Fibroblast of pulmonary artery (primary cell): ENCODE results near the gene ZNF629.

Experiments used
- DNase-seq: peaks from one replicate; pipeline ENCODE4 v3.0.0-alpha.2; 2010; ENCODE audit warnings: low read depth
- H3K4me3 ChIP-seq: replicated peaks from 2 replicates; pipeline ENCODE4 v1.5.1; 2011; ENCODE audit warnings: low read depth, mild to moderate bottlenecking, control low read depth, low read length, moderate library complexity
- TF ChIP-seq, protein P1 (sequence below): IDR thresholded peaks from 2 replicates; pipeline ENCODE4 v1.5.1; 2011; ENCODE audit warnings: mild to moderate bottlenecking, control low read depth, low read length, inconsistent platforms; ENCODE audit errors: missing control alignments

ZNF629 gene

GRCh38 chr16:30753596-30753995 is 33.4 kb downstream of the ZNF629 start:
- H3K4me3 ChIP-seq, result no peak overlapping the region
- no peak for DNase-seq
- TF ChIP-seq, protein P1, sequence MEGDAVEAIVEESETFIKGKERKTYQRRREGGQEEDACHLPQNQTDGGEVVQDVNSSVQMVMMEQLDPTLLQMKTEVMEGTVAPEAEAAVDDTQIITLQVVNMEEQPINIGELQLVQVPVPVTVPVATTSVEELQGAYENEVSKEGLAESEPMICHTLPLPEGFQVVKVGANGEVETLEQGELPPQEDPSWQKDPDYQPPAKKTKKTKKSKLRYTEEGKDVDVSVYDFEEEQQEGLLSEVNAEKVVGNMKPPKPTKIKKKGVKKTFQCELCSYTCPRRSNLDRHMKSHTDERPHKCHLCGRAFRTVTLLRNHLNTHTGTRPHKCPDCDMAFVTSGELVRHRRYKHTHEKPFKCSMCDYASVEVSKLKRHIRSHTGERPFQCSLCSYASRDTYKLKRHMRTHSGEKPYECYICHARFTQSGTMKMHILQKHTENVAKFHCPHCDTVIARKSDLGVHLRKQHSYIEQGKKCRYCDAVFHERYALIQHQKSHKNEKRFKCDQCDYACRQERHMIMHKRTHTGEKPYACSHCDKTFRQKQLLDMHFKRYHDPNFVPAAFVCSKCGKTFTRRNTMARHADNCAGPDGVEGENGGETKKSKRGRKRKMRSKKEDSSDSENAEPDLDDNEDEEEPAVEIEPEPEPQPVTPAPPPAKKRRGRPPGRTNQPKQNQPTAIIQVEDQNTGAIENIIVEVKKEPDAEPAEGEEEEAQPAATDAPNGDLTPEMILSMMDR, result no peak

- DNase-seq, result no peak
- TF ChIP-seq, protein P1, result no peak
These were observed 36.0 kb downstream of the ZNF629 start for GRCh38 chr16:30750876-30751465.

DNA sequence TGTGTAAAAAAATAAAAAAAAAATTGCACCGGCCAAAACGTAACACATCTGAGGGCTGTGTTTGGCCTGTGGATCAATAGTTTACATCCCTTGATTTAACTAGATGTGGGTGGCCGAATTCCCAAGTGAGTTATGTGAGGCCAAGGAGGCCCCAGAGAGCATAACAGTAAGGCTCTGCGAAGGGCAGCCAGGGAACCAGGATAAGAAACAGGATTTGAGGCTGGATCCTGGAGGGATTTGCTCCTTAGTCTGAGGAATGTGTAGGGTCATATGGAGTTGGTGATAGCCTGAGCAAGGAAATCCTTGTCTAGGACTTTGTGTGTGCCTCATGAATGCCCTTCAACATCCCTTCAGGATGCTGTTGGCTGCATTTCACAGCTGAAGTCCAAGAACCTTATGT is 36.8 kb downstream of the ZNF629 start:
- TF ChIP-seq, protein P1, result no peak
- no peak for DNase-seq
- no peak overlapping the region for H3K4me3 ChIP-seq

More at GRCh38 chr16:30750876-30751465, 36.0 kb downstream of the ZNF629 start:
- H3K4me3 ChIP-seq, result no peak overlapping the region

DNA sequence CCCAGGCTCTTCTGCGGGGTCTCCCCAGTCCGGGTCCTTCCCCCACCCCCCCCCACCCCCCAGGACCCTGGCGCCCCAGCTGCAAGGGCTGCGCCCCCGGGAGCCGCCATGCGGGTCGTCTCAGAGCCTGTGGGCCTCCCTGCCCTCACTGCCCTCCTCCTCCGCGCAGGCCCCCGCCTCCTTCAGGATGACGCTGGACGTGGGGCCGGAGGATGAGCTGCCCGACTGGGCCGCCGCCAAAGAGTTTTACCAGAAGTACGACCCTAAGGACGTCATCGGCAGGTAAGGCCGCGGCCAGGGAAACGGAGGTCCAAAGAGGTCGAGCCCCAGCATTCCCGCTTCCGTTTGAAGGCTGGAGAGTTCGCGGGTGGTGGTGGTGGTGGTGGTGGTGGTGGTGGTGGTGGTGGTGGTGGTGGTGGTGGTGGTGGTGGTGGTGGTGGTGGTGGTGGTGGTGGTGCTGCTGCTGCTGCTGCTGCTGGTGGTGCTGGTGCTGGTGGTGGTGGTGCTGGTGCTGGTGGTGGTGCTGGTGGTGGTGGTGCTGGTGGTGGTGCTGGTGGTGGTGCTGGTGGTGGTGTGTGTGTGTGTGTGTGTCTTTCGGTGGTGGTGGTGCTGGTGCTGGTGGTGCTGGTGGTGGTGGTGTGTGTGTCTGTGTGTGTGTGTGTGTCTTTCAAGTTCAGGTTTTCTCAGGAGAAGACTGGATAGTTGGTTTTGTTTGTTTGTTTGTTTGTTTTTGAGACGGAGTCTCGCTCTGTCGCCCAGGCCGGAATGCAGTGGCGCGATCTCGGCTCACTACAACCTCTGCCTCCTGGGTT is 38.2 kb downstream of the ZNF629 start:
- DNase-seq, result peak; percentile 52
- TF ChIP-seq, protein P1, result no peak
- peak overlapping the region; percentile 80 for H3K4me3 ChIP-seq

DNA sequence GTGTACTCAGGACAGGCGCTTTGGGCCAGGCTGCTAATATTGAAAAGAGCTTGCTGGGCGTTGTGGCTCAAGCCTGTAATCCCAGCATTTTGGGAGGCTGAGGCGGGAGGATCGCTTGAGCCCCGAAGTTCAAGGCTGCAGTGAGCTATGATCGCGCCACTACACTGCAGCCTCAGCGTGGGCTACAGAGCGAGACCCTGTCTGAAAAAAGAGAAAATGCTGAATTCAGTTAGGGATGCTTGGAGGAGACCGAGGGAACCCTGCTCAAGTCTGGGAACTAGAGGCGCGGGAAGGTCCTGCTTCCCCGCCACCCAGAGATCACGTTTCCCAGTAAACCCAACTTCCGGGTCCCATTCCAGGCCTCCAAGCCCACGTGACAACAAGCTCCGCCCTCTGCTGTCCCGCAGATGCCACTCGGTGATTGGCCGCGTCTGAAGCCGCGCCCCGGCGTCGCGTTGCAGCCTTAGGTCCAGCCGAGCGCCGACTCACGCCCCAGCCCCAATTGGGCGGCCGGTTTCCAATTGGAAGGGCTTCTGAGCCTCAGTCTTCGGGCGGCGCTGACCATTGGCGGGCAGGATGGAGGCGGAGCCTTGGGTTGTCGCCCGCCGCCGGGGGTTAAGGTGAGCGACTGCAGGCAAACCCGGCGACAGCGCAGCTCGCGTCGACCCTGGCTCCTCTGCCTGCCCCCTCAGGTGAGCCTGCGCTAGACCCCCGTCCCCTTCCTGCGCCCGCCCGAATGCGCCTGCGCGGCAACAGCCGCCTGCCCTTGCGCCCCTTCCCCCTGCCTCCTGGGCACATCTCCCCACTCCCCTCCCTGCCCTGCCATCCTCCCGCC is 39.0 kb downstream of the ZNF629 start, which contains the start of gene PHKG2:
TSS of gene PHKG2 (plus strand) at position 627 of the 835 bp plus-strand sequence. CDS start 396 bp downstream, outside the sequence.
- DNase-seq, result peak; percentile 99
- TF ChIP-seq, protein P1, result no peak
- peak within 1 kb of the TSS; percentile 80 for H3K4me3 ChIP-seq

DNA sequence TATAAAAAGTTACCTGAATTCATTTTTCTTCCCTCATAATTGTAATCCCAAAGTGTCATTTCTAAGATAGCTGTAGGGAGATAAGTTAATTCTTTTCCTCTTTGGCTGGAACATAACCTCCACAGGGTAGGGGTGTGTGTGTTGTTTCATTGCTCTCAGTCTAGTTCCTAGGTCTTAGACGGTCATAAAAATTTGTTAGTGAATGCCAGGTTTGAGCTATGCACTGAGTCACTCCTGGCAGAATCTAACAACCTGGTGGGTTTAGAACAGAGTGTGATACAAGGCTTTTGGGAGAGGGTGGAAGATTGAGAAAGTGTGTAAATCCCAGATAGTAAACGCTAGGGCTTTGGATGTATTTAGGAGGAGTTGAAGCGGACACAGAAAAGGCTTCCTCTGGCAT is 39.7 kb downstream of the ZNF629 start:
- no peak for DNase-seq
- TF ChIP-seq, protein P1, result no peak
- H3K4me3 ChIP-seq, result peak overlapping the region; percentile 80
